Measurements from ENCODE around the gene HAUS5.

Gene HAUS5

GRCh38 chr19:35641515-35642151, 29.1 kb downstream of the HAUS5 start, which contains the start of gene ETV2:
TSS of gene ETV2 (plus strand) at chr19:35641745. CDS start at chr19:35642461, 716 bp downstream.
- Histone ChIP-seq H3K36me3 (ENCODE audit: control insufficient read depth in 2 of 2, insufficient read depth in 2 of 2, low read length in 2 of 2) (peaks cover 15 to 16% of the 10 kb centered on the region in 2 donors), H3K27ac (ENCODE audit: low read depth in 2 of 2, low read length in 2 of 2) (no peak within 1 kb of the TSS), H3K27me3 (ENCODE audit: control insufficient read depth in 2 of 2, insufficient read depth in 2 of 2, low read length in 2 of 2) (no peaks in the 10 kb centered on the region), H3K9ac (ENCODE audit: low read depth in 1 of 2, low read length in 2 of 2) (peak within 1 kb of the TSS in 1 of 2 donors; percentile 8), H3K9me3 (ENCODE audit: control insufficient read depth in 2 of 2, low read length in 2 of 2) (no peaks in the 10 kb centered on the region), H3K4me1 (ENCODE audit: control insufficient read depth in 2 of 2, insufficient read depth in 2 of 2, low read length in 2 of 2) (peaks cover 3 to 9% of the 10 kb centered on the region in 2 donors), H3K4me3 (ENCODE audit: low read length in 2 of 2) (no peak within 1 kb of the TSS)

GRCh38 chr19:35642312-35642711, 29.8 kb downstream of the HAUS5 start:
- Histone ChIP-seq H3K4me1 (ENCODE audit: control insufficient read depth in 2 of 2, insufficient read depth in 2 of 2, low read length in 2 of 2) (peaks cover 3 to 9% of the 10 kb centered on the region in 2 donors), H3K27ac (ENCODE audit: low read depth in 2 of 2, low read length in 2 of 2) (no peak overlapping the region), H3K9ac (ENCODE audit: low read depth in 1 of 2, low read length in 2 of 2) (no peak overlapping the region), H3K9me3 (ENCODE audit: control insufficient read depth in 2 of 2, low read length in 2 of 2) (no peaks in the 10 kb centered on the region), H3K27me3 (ENCODE audit: control insufficient read depth in 2 of 2, insufficient read depth in 2 of 2, low read length in 2 of 2) (no peaks in the 10 kb centered on the region), H3K36me3 (ENCODE audit: control insufficient read depth in 2 of 2, insufficient read depth in 2 of 2, low read length in 2 of 2) (peaks cover 8 to 9% of the 10 kb centered on the region in 2 donors), H3K4me3 (ENCODE audit: low read length in 2 of 2) (no peak overlapping the region)

GRCh38 chr19:35642798-35643254, 30.3 kb downstream of the HAUS5 start:
- Histone ChIP-seq H3K9me3 (ENCODE audit: control insufficient read depth in 2 of 2, low read length in 2 of 2) (no peaks in the 10 kb centered on the region), H3K9ac (ENCODE audit: low read depth in 1 of 2, low read length in 2 of 2) (peak overlapping the region; percentile 74 to 84), H3K4me1 (ENCODE audit: control insufficient read depth in 2 of 2, insufficient read depth in 2 of 2, low read length in 2 of 2) (peaks cover 3 to 9% of the 10 kb centered on the region in 2 donors), H3K27ac (ENCODE audit: low read depth in 2 of 2, low read length in 2 of 2) (peak overlapping the region; percentile 95 to 96), H3K4me3 (ENCODE audit: low read length in 2 of 2) (peak overlapping the region; percentile 72 to 73), H3K27me3 (ENCODE audit: control insufficient read depth in 2 of 2, insufficient read depth in 2 of 2, low read length in 2 of 2) (no peaks in the 10 kb centered on the region), H3K36me3 (ENCODE audit: control insufficient read depth in 2 of 2, insufficient read depth in 2 of 2, low read length in 2 of 2) (peaks cover 3 to 4% of the 10 kb centered on the region in 2 donors)

- H3K36me3 ChIP-seq (ENCODE audit: control insufficient read depth in 2 of 2, insufficient read depth in 2 of 2, low read length in 2 of 2), result no peaks in the 10 kb centered on the region
- H3K27me3 ChIP-seq (ENCODE audit: control insufficient read depth in 2 of 2, insufficient read depth in 2 of 2, low read length in 2 of 2), result no peaks in the 10 kb centered on the region
- H3K4me3 ChIP-seq (ENCODE audit: low read length in 2 of 2), result peak overlapping the region; percentile 72 to 73
- no peaks in the 10 kb centered on the region for H3K9me3 ChIP-seq (ENCODE audit: control insufficient read depth in 2 of 2, low read length in 2 of 2)
- peak overlapping the region; percentile 95 to 96 for H3K27ac ChIP-seq (ENCODE audit: low read depth in 2 of 2, low read length in 2 of 2)
- peak overlapping the region; percentile 74 to 84 for H3K9ac ChIP-seq (ENCODE audit: low read depth in 1 of 2, low read length in 2 of 2)
- peaks cover 6 to 9% of the 10 kb centered on the region in 2 donors for H3K4me1 ChIP-seq (ENCODE audit: control insufficient read depth in 2 of 2, insufficient read depth in 2 of 2, low read length in 2 of 2)
Measured at GRCh38 chr19:35643255-35644205, 31.0 kb downstream of the HAUS5 start.

- Histone ChIP-seq H3K4me1 (ENCODE audit: control insufficient read depth in 2 of 2, insufficient read depth in 2 of 2, low read length in 2 of 2) (peaks cover 13 to 15% of the 10 kb centered on the region in 2 donors), H3K4me3 (ENCODE audit: low read length in 2 of 2) (peak overlapping the region; percentile 72 to 73), H3K9ac (ENCODE audit: low read depth in 1 of 2, low read length in 2 of 2) (peak overlapping the region; percentile 74 to 84), H3K27ac (ENCODE audit: low read depth in 2 of 2, low read length in 2 of 2) (peak overlapping the region; percentile 95 to 96), H3K36me3 (ENCODE audit: control insufficient read depth in 2 of 2, insufficient read depth in 2 of 2, low read length in 2 of 2) (no peaks in the 10 kb centered on the region), H3K27me3 (ENCODE audit: control insufficient read depth in 2 of 2, insufficient read depth in 2 of 2, low read length in 2 of 2) (no peaks in the 10 kb centered on the region), H3K9me3 (ENCODE audit: control insufficient read depth in 2 of 2, low read length in 2 of 2) (no peaks in the 10 kb centered on the region)
Measured at GRCh38 chr19:35644206-35644986, 31.9 kb downstream of the HAUS5 start.

GRCh38 chr19:35644987-35645679, 32.6 kb downstream of the HAUS5 start:
- peaks cover 0 to under 1% of the 10 kb centered on the region in 2 donors for H3K36me3 ChIP-seq (ENCODE audit: control insufficient read depth in 2 of 2, insufficient read depth in 2 of 2, low read length in 2 of 2)
- H3K9ac ChIP-seq (ENCODE audit: low read depth in 1 of 2, low read length in 2 of 2), result peak overlapping the region; percentile 57 to 84
- peak overlapping the region; percentile 72 to 73 for H3K4me3 ChIP-seq (ENCODE audit: low read length in 2 of 2)
- H3K27me3 ChIP-seq (ENCODE audit: control insufficient read depth in 2 of 2, insufficient read depth in 2 of 2, low read length in 2 of 2), result no peaks in the 10 kb centered on the region
- peaks cover 16 to 17% of the 10 kb centered on the region in 2 donors for H3K4me1 ChIP-seq (ENCODE audit: control insufficient read depth in 2 of 2, insufficient read depth in 2 of 2, low read length in 2 of 2)
- H3K9me3 ChIP-seq (ENCODE audit: control insufficient read depth in 2 of 2, low read length in 2 of 2), result no peaks in the 10 kb centered on the region
- H3K27ac ChIP-seq (ENCODE audit: low read depth in 2 of 2, low read length in 2 of 2), result peak overlapping the region; percentile 95 to 96

GRCh38 chr19:35645680-35646511, 33.4 kb downstream of the HAUS5 start:
- H3K27ac ChIP-seq (ENCODE audit: low read depth in 2 of 2, low read length in 2 of 2), result no peak overlapping the region
- no peaks in the 10 kb centered on the region for H3K27me3 ChIP-seq (ENCODE audit: control insufficient read depth in 2 of 2, insufficient read depth in 2 of 2, low read length in 2 of 2)
- peaks cover 16 to 17% of the 10 kb centered on the region in 2 donors for H3K4me1 ChIP-seq (ENCODE audit: control insufficient read depth in 2 of 2, insufficient read depth in 2 of 2, low read length in 2 of 2)

GRCh38 chr19:35648017-35648961, 35.8 kb downstream of the HAUS5 start, which contains the start of gene COX6B1:
TSS of gene COX6B1 (plus strand) at chr19:35648323. CDS start at chr19:35651244, 2,921 bp downstream.
- Histone ChIP-seq H3K9me3 (ENCODE audit: control insufficient read depth in 2 of 2, low read length in 2 of 2) (no peaks in the 10 kb centered on the region), H3K9ac (ENCODE audit: low read depth in 1 of 2, low read length in 2 of 2) (peak within 1 kb of the TSS; percentile 96 to 97), H3K4me3 (ENCODE audit: low read length in 2 of 2) (peak within 1 kb of the TSS; percentile 81 to 97), H3K4me1 (ENCODE audit: control insufficient read depth in 2 of 2, insufficient read depth in 2 of 2, low read length in 2 of 2) (peaks cover 11 to 16% of the 10 kb centered on the region in 2 donors), H3K27ac (ENCODE audit: low read depth in 2 of 2, low read length in 2 of 2) (peak within 1 kb of the TSS; percentile 86 to 87), H3K36me3 (ENCODE audit: control insufficient read depth in 2 of 2, insufficient read depth in 2 of 2, low read length in 2 of 2) (peaks cover 4 to 12% of the 10 kb centered on the region in 2 donors), H3K27me3 (ENCODE audit: control insufficient read depth in 2 of 2, insufficient read depth in 2 of 2, low read length in 2 of 2) (no peaks in the 10 kb centered on the region)

More at GRCh38 chr19:35645680-35646511, 33.4 kb downstream of the HAUS5 start:
- peak overlapping the region in 1 of 2 donors; percentile 5 for H3K9ac ChIP-seq (ENCODE audit: low read depth in 1 of 2, low read length in 2 of 2)
- no peak overlapping the region for H3K4me3 ChIP-seq (ENCODE audit: low read length in 2 of 2)
- peaks cover 2 to 5% of the 10 kb centered on the region in 2 donors for H3K36me3 ChIP-seq (ENCODE audit: control insufficient read depth in 2 of 2, insufficient read depth in 2 of 2, low read length in 2 of 2)
- H3K9me3 ChIP-seq (ENCODE audit: control insufficient read depth in 2 of 2, low read length in 2 of 2), result no peaks in the 10 kb centered on the region

All from mucosa of rectum (tissue), 2 donors.